Muscle of arm (tissue), 12 donors: ENCODE measurements around the gene ST3GAL3. TPM values are rescaled to one million over a fixed set of nuclear protein-coding genes. Genes with fewer than 3 reads are reported as not detected.

Source experiments
- DNase-seq: peaks from one replicate; pipeline ENCODE4 v3.0.0-alpha.2; 2013
- polyA plus RNA-seq, 12 donors: library from polyadenylated mRNA; unstranded; fragments of 120-200 nt; gene quantifications; one replicate each; pipeline ENCODE4 v1.2.1, GENCODE V29; 2013; ENCODE audit not compliant: insufficient read length in 12 of 12

The ST3GAL3 gene
- polyA plus RNA-seq, 12 donors = 27.0 to 49.2 (median 34.1) TPM; not detected in 1

GRCh38 chr1:43781574-43781973 lies 74.2 kb downstream of the ST3GAL3 start:
- peak; percentile 19 for DNase-seq

DNA sequence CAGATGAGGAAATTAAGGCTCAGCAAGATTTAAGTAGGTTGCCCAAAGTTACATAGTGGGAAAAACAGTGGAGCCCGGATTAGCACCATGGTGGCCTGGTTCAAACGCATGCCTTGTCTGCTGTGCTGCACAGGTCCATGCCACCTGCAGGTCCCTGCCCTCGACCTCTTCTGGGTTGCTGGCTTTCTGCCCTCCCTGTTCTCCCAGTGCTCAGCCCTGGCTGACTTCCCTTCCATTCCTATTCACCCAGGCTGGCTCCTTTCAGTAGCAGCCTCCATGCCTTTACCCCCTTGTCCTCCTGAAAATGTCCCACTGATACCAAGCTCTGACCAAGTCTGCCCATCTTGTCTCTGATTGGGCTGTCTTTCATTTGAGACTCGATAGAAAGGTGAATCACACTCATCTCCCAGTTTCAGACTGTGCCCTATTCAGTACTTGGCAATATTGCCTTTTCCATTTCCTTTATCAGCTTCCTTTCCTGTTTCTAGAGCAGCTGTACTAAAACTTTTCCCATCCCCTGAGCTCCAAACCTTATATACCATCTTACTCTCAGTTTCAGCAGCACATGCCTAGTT lies 75.8 kb downstream of the ST3GAL3 start:
- no peak for DNase-seq

DNA sequence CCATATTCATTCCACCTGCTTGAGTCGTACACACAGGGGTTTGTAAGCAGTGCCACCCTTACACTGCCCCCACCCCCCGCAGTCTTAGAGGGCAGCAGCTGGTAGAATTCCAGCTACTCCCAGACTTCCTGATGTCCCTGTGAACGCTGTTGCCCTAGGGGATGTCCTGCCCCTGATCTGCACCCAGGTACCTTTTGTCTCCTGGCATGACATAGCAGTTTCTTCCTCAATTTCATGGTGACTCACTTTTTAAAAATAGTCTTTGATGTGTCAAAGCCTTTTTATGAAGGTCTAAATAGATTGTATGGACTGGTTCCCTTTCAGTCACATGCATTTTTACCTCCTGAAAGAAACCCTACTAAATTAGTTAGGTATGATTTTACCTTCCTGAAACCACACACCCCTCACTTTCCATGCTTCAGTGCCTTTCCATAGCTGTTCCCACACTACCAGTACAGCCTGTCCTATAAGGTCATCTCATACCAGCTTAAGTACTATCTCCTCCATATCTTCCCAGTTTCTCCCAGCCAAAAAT lies 76.4 kb downstream of the ST3GAL3 start:
- DNase-seq = no peak

- no peak for DNase-seq
These were observed 79.0 kb downstream of the ST3GAL3 start for GRCh38 chr1:43786201-43786958.

DNA sequence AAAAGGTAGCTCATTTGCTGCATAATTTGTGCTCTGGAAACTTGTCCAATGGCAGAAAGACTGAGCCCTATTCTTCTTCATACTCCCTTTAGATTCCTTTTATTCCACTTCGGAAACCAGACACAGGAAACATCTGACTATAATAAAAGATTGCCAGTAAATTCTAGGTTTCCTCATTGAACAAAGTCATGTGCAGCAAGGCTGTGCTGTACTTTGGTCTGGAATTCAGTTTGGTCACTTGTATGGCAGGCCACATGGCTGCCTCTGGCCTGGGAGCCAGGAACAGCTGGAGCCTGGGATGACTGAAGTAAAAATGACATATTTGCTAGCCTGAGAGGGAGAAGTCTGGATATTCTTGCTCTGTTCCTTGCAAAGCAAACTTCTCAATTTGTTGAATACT lies 79.6 kb downstream of the ST3GAL3 start:
- peak; percentile 50 for DNase-seq

DNA sequence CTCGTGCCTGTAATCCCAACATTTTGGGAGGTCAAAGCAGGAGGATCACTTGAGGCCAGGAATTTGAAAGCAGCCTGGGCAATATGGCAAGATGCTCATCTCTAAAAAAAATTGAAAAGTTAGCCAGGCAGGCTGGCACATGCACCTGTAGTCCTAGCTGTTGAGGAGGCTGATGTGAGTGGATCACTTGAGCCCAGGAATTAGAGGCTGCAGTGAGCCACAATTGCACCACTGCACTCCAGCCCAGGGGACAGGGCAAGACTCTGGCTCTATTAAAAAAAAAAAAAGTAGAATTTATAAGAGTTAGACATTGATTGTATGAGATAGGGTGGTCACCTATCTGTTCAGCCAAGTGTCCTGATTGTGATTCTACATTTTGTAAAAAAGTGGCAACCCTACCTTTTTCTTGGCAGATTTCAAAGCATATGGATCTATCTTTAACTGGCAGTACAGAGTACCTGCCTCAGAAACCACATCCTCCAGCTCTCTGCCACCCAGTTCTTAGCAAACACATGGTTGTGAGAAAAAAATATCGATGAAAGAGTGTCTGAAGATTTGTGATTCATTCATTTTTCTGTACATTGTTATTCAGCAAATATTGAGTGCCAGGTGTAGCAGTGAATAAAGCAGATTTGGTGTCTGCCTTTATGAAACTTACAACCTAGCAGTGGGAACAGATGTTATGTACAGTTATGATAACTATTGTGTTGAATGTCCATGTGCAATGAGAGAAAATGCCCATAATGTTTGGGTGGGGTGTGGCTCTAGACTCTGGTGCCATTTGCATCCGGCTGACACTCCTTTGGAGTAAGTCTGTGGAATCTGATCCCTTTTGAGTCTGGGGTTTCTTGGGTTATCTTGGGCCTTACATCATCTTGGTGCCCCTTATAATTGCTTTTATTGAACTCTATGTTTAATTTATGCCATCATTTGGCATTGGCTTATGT lies 82.5 kb downstream of the ST3GAL3 start:
- DNase-seq = no peak

DNA sequence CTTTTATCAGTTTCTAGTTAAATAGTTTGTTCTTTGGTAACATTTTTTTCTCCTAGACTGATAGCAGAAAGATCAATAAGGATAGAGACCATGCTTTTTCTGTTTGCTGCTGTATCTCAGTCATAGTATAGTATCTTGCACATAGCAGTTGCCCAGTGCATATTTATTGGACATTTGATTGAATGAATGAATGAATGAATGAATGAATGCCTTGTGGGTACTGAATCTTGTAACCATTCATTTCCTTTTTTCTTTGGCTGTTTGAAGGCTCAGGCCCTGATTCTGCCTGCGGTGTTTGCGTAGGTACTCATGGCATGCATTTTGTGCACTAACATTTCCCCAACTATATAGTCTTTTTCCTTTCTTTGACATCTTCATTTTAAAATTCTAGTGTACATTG lies 83.9 kb downstream of the ST3GAL3 start:
- DNase-seq = no peak

DNA sequence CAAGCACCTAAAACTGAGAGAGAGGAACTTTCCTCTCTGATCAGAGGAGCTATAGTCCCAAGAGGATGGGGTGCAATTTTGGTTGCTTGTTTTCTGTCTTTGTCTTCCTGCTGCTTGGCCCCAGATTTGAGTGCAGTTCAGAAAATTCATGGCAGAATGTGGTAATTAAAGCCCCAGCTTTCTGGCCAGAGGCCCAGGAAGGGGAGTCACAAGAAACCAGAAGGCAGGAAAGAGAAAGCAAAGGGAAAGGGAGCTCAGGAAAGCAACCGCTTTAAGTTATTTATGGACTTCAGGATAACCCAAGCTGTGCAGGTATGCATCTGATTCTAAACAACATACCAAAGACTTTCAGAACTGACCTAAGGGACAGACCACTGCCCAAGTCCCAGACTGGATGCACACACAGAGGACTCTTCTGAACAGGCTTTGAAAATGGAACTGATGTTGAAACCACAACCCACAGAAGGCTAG lies 88.8 kb downstream of the ST3GAL3 start:
- peak; percentile 11 for DNase-seq

DNA sequence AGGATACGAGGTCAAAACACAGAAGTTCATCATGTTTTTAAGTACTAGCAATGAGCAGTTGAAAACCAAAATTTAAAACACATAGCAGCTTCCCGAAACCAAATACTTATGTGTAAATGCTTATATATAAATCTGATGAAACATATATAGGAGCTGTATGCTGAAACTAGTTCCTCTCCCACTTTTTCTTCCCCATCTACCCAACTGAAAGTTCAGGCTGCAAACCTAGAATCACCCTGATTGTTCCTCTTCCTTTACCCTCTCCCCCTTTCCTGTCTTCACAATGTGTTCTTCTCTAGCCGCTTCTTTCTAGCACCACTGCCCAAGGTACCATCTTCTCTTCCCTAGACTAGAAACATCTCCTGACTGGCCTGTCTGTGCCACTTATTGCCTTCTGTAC lies 90.6 kb downstream of the ST3GAL3 start:
- no peak for DNase-seq

DNA sequence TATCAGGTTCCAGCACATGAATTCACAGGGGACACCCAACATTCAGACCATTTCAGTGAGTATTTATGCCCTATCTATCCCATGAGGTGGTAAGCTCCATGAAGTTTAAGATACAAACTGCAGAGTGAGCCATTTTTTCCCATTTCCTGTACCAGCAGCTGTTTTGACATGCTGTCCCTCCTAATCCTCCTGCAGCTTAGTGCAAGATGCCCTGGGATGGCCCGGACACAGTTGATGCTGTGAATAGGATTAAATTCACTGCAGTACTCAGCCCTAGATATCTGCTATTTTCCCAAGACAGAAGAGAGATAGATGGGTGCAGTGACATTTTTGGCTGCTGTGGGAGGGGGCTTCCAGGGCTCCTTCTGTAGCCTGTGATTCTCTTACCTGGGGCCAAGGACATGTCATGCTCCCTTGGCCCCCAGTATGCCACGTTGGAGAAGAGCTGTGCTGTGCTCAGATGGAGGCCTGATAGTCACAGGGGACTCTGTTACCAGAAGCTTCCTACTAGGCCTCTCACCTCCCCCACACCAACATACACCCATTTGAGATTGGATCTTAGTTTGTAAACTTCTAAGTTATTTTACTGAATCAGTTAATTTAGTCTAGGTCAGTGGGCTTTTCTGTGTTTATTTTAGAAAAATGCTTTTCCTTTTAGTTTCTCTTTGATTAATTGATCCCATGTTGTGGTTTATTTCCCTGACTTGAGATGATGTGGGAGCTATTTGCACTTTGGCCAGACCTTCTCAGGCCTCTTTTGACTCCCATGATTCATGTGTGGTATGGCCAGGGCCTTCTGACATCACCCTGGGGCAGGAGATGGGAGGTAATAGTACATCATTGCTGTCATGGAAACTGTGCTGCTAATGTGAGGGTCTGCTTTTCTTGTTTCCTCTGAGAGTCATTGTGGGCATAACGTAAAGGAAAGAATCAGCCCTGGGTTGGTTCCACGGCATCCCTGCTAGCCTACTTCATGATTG lies 92.6 kb downstream of the ST3GAL3 start:
- no peak for DNase-seq

GRCh38 chr1:43800771-43801170 lies 93.4 kb downstream of the ST3GAL3 start:
- no peak for DNase-seq

GRCh38 chr1:43801203-43801602 lies 93.9 kb downstream of the ST3GAL3 start:
- no peak for DNase-seq

GRCh38 chr1:43802356-43802980 lies 95.1 kb downstream of the ST3GAL3 start:
- no peak for DNase-seq

GRCh38 chr1:43803105-43803504 lies 95.8 kb downstream of the ST3GAL3 start:
- no peak for DNase-seq

DNA sequence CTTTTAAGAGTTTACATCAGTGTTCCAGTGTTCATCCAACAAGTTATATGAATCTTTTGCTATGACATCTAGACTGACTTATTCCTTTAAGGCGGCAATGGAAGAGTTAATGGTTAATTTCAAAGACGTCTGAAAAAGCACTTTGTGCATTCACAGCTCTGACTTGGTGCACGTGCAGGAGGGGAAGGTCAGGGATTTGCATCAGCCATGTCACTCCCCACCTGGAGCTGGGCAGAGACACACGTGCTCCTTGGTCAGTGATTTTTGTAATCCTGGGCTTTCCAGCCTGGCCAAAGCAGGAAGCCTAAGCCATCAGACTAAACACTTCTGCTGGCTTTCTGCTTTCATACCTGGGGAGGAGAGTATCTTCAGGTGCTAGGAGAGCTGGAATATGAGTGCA lies 96.3 kb downstream of the ST3GAL3 start:
- no peak for DNase-seq

DNA sequence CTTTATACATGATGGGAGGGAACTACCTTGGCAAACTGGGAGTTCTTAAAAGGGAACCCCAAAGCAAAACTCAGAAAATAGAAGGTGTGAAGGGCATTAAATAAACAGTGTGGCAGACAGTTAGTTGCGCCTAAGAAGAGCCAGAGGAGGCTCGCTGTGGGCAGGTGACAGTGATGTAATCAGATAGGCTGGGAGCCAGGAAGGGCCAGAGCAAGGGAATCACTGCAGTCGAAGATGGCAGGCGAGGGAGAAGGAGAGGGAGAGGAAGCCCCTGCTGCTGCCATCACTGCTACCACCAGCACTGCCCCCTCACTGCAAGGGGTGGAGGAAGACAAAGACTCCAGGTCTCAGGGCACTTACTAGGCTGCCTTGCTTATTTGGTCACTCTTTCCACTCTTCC lies 97.2 kb downstream of the ST3GAL3 start:
- no peak for DNase-seq

GRCh38 chr1:43805340-43805739 lies 98.0 kb downstream of the ST3GAL3 start:
- no peak for DNase-seq

DNA sequence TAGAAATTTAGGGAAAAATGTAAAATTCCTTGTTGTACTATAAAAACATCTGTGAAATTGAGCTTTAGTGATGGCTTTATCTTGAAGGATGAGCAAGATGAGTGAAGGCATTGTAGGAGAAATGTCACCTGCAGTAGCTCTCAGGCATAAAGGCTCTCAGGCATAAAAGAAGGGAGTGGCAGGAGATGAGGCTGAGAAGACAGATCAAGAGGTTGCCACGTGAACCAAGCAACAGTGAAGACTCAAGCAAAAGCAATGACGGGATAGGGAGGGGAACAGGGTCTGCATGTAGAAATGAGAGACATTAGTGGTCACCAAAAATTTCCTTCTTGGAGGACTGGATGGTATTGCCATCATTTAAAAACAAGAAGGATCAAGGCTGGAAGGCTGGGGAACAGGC lies 98.8 kb downstream of the ST3GAL3 start:
- no peak for DNase-seq

DNA sequence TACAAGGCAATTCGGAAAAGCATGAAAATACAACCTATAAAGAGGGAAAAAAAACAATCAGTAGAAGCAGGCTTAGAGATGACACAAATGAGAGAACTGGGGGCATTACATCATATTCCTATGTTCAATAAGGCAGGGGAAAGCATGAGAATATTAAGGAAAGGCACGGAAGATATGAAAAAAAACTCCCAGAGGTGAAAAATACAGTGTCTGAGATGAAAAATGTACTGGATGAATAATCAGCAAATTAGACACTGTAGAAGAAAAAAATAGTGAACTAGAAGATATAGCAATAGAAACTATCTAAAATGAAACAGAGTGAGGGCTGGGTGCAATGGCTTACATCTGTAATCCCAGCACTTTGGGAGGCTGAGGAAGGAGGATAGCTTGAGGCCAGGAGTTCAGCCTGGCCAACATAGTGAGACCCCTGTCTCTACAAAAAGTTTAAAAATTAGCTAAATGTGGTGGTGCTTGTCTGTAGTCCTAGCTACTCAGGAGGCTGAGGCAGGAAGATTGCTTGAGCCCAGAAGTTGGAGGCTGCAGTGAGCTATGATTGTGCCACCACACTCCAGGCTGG lies 101.8 kb downstream of the ST3GAL3 start:
- DNase-seq = no peak

DNA sequence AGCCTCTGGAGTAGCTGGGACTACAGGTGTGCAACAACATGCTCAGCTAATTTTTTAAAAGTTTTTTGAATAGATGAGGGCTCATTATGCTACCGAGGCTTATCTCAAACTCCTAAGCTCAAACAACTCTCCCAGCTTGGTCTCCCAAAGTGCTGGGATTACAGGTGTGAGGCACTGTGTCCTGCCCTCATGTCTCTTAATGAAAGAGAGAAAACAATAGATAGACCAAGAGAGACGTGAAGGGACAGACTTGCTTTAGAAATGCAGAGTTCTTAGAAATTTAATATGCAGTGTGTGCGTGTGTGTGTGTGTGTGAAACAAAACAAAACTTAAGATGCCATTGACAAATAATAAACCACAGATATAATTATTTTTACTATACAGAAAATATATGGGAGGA lies 105.2 kb downstream of the ST3GAL3 start:
- DNase-seq = no peak
